Activated CD8-positive, alpha-beta T cell treated with anti-CD3 and anti-CD28 coated beads for 36 hours (primary cell): ENCODE measurements around the gene ZNF280D. TPM values are rescaled to one million over a fixed set of nuclear protein-coding genes. Genes with fewer than 3 reads are reported as not detected.

Source experiments
- ATAC-seq: fragments of 200-7000 bp; cut with Tn5 transposase; one replicate; pipeline ENCODE4 v1.10.0; 2021; ENCODE audit warnings: mild to moderate bottlenecking, moderate library complexity
- CTCF ChIA-PET: fragments of 350-600 bp; sonication (Branson Sonifier 250); formaldehyde crosslinking; loops from one replicate; lab custom pipeline; 2021; ENCODE audit warnings: antibody characterized with exemption; lab: Charles Lee
- POLR2A ChIA-PET: fragments of 350-600 bp; sonication (Branson Sonifier 250); formaldehyde crosslinking; loops from one replicate; lab custom pipeline; 2021; ENCODE audit warnings: antibody characterized with exemption; lab: Charles Lee
- DNase-seq: peaks from one replicate; pipeline ENCODE4 v3.0.0-alpha.2; 2020
- H3K27ac Mint-ChIP-seq: one replicate; pipeline ENCODE4 v1.8.0; 2021; ENCODE audit warnings: mild to moderate bottlenecking, mixed read lengths
- H3K27me3 Mint-ChIP-seq: one replicate; pipeline ENCODE4 v1.8.0; 2021; ENCODE audit warnings: mixed read lengths
- H3K36me3 Mint-ChIP-seq: one replicate; pipeline ENCODE4 v1.8.0; 2021; ENCODE audit warnings: low read depth, mixed read lengths
- H3K4me1 Mint-ChIP-seq: one replicate; pipeline ENCODE4 v1.8.0; 2021; ENCODE audit warnings: low read depth, mixed read lengths
- H3K4me3 Mint-ChIP-seq: one replicate; pipeline ENCODE4 v1.8.0; 2021; ENCODE audit warnings: mild to moderate bottlenecking, moderate library complexity, mixed read lengths
- H3K9me3 Mint-ChIP-seq: one replicate; pipeline ENCODE4 v1.8.0; 2021; ENCODE audit warnings: mixed read lengths
- intact Hi-C: fragments of 100-400 bp; cut with micrococcal nuclease; formaldehyde crosslinking; loops from one replicate; pipeline ENCODE4 v1.10.0; 2022
- total RNA-seq, 2 experiments: library from RNA; stranded (reverse); gene quantifications; one replicate each; pipeline ENCODE4 v1.2.3, GENCODE V29; 2021
- TF ChIP-seq, protein P1 (sequence below): fragments of 200-600 bp; IDR thresholded peaks from one replicate; pipeline ENCODE4 v1.8.0; 2022; ENCODE audit warnings: antibody characterized with exemption, mild to moderate bottlenecking

ZNF280D gene
- total RNA-seq, 2 experiments from 2014 or later: 16.2 to 17.0 TPM

GRCh38 chr15:56749982-56750381 lies 16.7 kb upstream of the ZNF280D start:
- no peak overlapping the region for H3K27ac Mint-ChIP-seq
- H3K4me1 Mint-ChIP-seq: no peaks in the 10 kb centered on the region
- H3K4me3 Mint-ChIP-seq: no peak overlapping the region
- TF ChIP-seq, protein P1, sequence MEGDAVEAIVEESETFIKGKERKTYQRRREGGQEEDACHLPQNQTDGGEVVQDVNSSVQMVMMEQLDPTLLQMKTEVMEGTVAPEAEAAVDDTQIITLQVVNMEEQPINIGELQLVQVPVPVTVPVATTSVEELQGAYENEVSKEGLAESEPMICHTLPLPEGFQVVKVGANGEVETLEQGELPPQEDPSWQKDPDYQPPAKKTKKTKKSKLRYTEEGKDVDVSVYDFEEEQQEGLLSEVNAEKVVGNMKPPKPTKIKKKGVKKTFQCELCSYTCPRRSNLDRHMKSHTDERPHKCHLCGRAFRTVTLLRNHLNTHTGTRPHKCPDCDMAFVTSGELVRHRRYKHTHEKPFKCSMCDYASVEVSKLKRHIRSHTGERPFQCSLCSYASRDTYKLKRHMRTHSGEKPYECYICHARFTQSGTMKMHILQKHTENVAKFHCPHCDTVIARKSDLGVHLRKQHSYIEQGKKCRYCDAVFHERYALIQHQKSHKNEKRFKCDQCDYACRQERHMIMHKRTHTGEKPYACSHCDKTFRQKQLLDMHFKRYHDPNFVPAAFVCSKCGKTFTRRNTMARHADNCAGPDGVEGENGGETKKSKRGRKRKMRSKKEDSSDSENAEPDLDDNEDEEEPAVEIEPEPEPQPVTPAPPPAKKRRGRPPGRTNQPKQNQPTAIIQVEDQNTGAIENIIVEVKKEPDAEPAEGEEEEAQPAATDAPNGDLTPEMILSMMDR: no peak
- CTCF ChIA-PET: no interaction called here
- no peaks in the 10 kb centered on the region for H3K9me3 Mint-ChIP-seq
- DNase-seq (no peak), ATAC-seq (no peak)
- H3K27me3 Mint-ChIP-seq: peaks cover 3% of the 10 kb centered on the region
- no peaks in the 10 kb centered on the region for H3K36me3 Mint-ChIP-seq
- POLR2A ChIA-PET: no interaction called here
- intact Hi-C loops: no loop called here

- intact Hi-C loops: no loop called here
- CTCF ChIA-PET: interaction anchor here (0.5 to 1.7 kb wide), 4 partner anchors 11 to 77 kb away, joined by 3 to 6 read pairs (median 4); partner anchors contain the start of gene ZNF280D
- peaks cover 8% of the 10 kb centered on the region for H3K27me3 Mint-ChIP-seq
- no peaks in the 10 kb centered on the region for H3K4me1 Mint-ChIP-seq
- no peak overlapping the region for H3K27ac Mint-ChIP-seq
- no peak overlapping the region for H3K4me3 Mint-ChIP-seq
- ATAC-seq (no peak), DNase-seq (no peak)
- TF ChIP-seq, protein P1: no peak
- POLR2A ChIA-PET: interaction anchor here (2.4 kb wide), 1 partner anchor 11 kb away, joined by 6 read pairs; the partner anchor contains the start of gene ZNF280D
- H3K9me3 Mint-ChIP-seq: no peaks in the 10 kb centered on the region
- no peaks in the 10 kb centered on the region for H3K36me3 Mint-ChIP-seq
Observed at GRCh38 chr15:56744701-56745683, 11.7 kb upstream of the ZNF280D start.

GRCh38 chr15:56741541-56741940 lies 8.2 kb upstream of the ZNF280D start:
- ChIA-PET POLR2A (no interaction called here), CTCF (interaction anchor here (1.2 to 1.7 kb wide), 3 partner anchors 24 to 265 kb away, joined by 3 to 4 read pairs (median 3); no protein-coding TSS in a partner anchor)
- Mint-ChIP-seq H3K27me3 (peaks cover 8% of the 10 kb centered on the region), H3K4me1 (no peaks in the 10 kb centered on the region), H3K27ac (no peak overlapping the region), H3K4me3 (no peak overlapping the region), H3K36me3 (no peaks in the 10 kb centered on the region), H3K9me3 (no peaks in the 10 kb centered on the region)
- DNase-seq (no peak), ATAC-seq (no peak)
- intact Hi-C loops: no loop called here
- TF ChIP-seq, protein P1: no peak

DNA sequence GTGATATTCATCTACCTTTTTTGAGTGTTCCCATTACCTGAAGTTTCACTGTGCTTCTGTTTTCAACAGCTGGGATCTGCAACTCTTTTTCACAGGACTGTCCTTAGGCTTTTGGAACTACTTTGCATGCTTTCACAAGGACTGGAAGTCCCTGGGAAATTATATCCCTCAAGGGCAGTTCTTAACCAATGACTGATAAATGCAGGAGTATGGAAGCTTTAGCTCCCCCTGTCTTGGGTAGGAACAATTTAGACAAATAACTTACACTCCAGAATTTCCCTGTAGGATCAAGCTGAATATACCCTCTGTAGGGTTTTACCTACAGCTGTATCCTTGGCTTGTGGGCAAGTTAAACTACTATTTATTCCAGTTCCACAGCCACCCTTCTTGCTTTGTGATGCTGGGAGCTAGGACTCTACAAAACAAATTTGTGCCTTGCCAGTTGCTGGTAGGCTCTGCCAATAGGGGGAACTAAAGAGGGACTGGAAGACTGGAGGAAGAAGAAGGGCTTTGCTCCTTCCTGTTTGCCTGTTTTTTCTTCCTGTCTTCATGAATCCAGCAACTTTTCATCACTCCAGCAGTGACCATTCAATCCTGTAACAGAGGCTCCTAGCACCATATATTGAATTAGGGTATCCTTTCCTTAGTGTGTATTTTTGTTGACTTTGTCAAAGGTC lies 6.8 kb upstream of the ZNF280D start:
- Mint-ChIP-seq H3K36me3 (no peaks in the 10 kb centered on the region), H3K27me3 (peaks cover 8% of the 10 kb centered on the region), H3K4me1 (no peaks in the 10 kb centered on the region), H3K27ac (no peak overlapping the region), H3K4me3 (no peak overlapping the region), H3K9me3 (no peaks in the 10 kb centered on the region)
- TF ChIP-seq, protein P1: peak; percentile 43
- CTCF ChIA-PET: interaction anchor here (0.7 to 1.7 kb wide), 5 partner anchors 16 to 398 kb away, joined by 3 read pairs; no protein-coding TSS in a partner anchor
- intact Hi-C loops: no loop called here
- DNase-seq: peak; percentile 5
- peak; percentile 47 for ATAC-seq
- POLR2A ChIA-PET: interaction anchor here (0.8 kb wide), 1 partner anchor 244 kb away, joined by 3 read pairs; no protein-coding TSS in a partner anchor
